NB4 (cell line): Measurements from ENCODE around the gene TGFB3.

Experiments
- MYC ChIP-seq: IDR thresholded peaks from 2 replicates; pipeline ENCODE4 v1.6.1; 2011; ENCODE audit warnings: low read depth, low read length
- TF ChIP-seq, protein P1 (sequence below): IDR thresholded peaks from one replicate; pipeline ENCODE4 v1.5.1; 2012; ENCODE audit warnings: low read depth, low read length

DNA sequence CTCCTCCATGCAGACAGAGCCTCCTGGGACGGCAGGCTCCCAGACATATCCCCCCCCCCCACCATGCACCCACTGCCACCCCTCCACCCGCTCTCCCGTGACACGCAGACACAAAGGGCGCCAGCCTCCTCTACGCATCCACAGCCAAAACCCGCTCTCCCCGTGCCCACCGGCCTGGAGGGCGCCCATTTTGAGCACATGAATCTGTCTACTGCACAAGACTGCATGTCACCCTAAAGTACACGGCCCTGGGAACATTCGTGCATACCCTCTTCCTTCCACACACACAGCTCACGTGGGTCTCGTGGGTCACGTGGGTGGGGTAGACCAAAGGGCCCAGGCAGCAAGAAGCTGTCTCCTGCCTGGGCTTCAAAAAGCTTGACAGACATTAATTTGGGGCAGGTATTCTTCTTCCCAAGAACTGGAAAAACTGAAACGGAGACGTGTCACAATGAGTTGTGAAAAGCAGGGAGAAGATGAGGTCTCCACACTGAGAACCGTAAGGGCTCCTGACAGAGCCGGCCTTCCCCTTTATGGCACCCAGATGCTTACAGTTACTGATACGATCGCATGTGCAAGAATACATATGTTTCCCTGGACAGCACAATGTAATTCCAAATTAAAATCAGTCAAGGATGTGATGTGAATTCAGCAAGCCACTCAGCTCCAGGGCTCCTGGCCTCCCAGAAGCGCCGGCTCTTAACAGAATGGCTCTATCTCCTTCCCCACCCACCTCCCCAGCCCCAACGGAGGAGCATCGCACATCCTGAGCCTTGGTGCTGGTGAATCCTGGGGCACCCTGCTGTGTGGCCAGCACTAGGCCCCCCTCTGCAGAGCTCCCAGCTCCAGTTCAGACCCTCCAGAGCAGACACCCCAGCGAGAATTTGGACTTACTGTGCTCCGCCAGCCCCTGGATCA lies 1.9 kb downstream of the TGFB3 start:
- TF ChIP-seq MYC = no peak
- TF ChIP-seq, protein P1, sequence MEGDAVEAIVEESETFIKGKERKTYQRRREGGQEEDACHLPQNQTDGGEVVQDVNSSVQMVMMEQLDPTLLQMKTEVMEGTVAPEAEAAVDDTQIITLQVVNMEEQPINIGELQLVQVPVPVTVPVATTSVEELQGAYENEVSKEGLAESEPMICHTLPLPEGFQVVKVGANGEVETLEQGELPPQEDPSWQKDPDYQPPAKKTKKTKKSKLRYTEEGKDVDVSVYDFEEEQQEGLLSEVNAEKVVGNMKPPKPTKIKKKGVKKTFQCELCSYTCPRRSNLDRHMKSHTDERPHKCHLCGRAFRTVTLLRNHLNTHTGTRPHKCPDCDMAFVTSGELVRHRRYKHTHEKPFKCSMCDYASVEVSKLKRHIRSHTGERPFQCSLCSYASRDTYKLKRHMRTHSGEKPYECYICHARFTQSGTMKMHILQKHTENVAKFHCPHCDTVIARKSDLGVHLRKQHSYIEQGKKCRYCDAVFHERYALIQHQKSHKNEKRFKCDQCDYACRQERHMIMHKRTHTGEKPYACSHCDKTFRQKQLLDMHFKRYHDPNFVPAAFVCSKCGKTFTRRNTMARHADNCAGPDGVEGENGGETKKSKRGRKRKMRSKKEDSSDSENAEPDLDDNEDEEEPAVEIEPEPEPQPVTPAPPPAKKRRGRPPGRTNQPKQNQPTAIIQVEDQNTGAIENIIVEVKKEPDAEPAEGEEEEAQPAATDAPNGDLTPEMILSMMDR = no peak
